A549 (cell line): ENCODE results near the gene NR4A1.

Experiments used
- CBX2 ChIP-seq: fragments of 200-600 bp; sonication (generic); IDR thresholded peaks from 2 replicates; pipeline ENCODE4 v1.6.1; 2016; ENCODE audit warnings: low read depth, mild to moderate bottlenecking, borderline replicate concordance
- EP300 ChIP-seq, 2 experiments: fragments of >200 bp; sonication (Bioruptor Twin); formaldehyde crosslinking; IDR thresholded peaks; 2 replicates in 1 of 2; 3 replicates in 1 of 2; pipeline ENCODE4 v1.6.1; 2016 to 2017
- JUNB ChIP-seq: fragments of >200 bp; sonication (Bioruptor Twin); formaldehyde crosslinking; IDR thresholded peaks from 2 replicates; pipeline ENCODE4 v1.6.1; 2016
- MAFK ChIP-seq: fragments of 450-650 bp; IDR thresholded peaks from 2 replicates; pipeline ENCODE4 v1.6.1; 2014; ENCODE audit not compliant: partially characterized antibody
- POLR2A ChIP-seq: IDR thresholded peaks from 2 replicates; pipeline ENCODE4 v1.6.1; 2012; ENCODE audit warnings: mild to moderate bottlenecking, low read length
- RAD21 ChIP-seq, 2 experiments: fragments of >200 bp in 1 of 2; sonication (Bioruptor Twin) in 1 of 2; formaldehyde crosslinking in 1 of 2; IDR thresholded peaks in 1 of 2; conservative IDR thresholded peaks in 1 of 2; 2 replicates in 1 of 2; 3 replicates in 1 of 2; pipeline ENCODE4 v1.6.1; 2012 to 2018; ENCODE audit warnings: inconsistent platforms in 1 of 2
- ZNF302 ChIP-seq: fragments of 250-450 bp; sonication (Bioruptor Pico); IDR thresholded peaks from 2 replicates; pipeline ENCODE4 v1.9.0; 2021; ENCODE audit warnings: inconsistent platforms, mild to moderate bottlenecking, moderate library complexity
- ZSCAN20 ChIP-seq: fragments of 250-450 bp; sonication (Bioruptor Pico); IDR thresholded peaks from 2 replicates; pipeline ENCODE4 v1.8.0; 2022; ENCODE audit warnings: mild to moderate bottlenecking, moderate library complexity
- TF ChIP-seq, protein P1 (sequence below): fragments of >200 bp; sonication (Bioruptor Twin); formaldehyde crosslinking; IDR thresholded peaks from 3 replicates; pipeline ENCODE4 v1.5.1; 2016
- TF ChIP-seq, protein P2 (sequence below): fragments of 450-650 bp; IDR thresholded peaks from 2 replicates; pipeline ENCODE4 v1.6.1; 2014; ENCODE audit warnings: antibody characterized with exemption
- TF ChIP-seq, protein P3 (sequence below): IDR thresholded peaks from 2 replicates; pipeline ENCODE4 v1.6.1; 2012; ENCODE audit warnings: low read depth, borderline replicate concordance
- TF ChIP-seq, protein P4 (sequence below): fragments of 150-350 bp; IDR thresholded peaks from 2 replicates; pipeline ENCODE4 v1.6.1; 2014; ENCODE audit warnings: low read depth, mild to moderate bottlenecking, low read length

DNA sequence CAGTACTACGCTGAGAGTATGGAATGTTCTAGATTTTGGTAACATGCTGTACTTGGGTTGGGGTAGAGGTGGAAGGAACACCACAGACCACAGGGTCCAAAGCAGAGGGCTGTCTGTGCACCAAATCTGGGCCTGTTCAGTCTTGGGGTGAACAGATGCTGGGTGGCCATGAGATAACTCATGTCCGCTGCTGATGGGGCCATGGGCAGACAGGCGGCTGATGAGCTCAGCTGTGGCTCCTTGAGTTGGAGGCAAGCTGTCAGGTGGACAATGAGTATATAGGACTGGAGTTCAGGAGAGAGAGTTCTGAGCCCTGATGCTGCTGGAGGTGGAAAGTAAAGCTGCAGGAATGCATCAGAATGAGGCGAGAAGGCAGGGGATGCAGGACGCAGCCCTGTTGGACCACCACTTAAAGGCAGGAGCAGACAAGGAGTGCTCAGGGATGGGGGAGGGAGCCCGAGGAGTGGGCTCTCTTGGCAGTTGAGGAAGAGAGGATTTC is 34.5 kb downstream of the NR4A1 start:
- TF ChIP-seq, protein P1, sequence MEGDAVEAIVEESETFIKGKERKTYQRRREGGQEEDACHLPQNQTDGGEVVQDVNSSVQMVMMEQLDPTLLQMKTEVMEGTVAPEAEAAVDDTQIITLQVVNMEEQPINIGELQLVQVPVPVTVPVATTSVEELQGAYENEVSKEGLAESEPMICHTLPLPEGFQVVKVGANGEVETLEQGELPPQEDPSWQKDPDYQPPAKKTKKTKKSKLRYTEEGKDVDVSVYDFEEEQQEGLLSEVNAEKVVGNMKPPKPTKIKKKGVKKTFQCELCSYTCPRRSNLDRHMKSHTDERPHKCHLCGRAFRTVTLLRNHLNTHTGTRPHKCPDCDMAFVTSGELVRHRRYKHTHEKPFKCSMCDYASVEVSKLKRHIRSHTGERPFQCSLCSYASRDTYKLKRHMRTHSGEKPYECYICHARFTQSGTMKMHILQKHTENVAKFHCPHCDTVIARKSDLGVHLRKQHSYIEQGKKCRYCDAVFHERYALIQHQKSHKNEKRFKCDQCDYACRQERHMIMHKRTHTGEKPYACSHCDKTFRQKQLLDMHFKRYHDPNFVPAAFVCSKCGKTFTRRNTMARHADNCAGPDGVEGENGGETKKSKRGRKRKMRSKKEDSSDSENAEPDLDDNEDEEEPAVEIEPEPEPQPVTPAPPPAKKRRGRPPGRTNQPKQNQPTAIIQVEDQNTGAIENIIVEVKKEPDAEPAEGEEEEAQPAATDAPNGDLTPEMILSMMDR: no peak
- TF ChIP-seq ZSCAN20 (CRISPR knock-in tag) (no peak), RAD21 (conservative IDR thresholded peaks at IDR 0.05 in 1 of 2, IDR thresholded peaks at IDR 0.05 in 1 of 2) (no peak), POLR2A (no peak), EP300 (IDR thresholded peaks at IDR 0.05) (no peak), ZNF302 (CRISPR knock-in tag) (no peak), JUNB (no peak), CBX2 (no peak), MAFK (no peak)
- TF ChIP-seq, protein P2, sequence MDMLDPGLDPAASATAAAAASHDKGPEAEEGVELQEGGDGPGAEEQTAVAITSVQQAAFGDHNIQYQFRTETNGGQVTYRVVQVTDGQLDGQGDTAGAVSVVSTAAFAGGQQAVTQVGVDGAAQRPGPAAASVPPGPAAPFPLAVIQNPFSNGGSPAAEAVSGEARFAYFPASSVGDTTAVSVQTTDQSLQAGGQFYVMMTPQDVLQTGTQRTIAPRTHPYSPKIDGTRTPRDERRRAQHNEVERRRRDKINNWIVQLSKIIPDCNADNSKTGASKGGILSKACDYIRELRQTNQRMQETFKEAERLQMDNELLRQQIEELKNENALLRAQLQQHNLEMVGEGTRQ: no peak
- TF ChIP-seq, protein P3, sequence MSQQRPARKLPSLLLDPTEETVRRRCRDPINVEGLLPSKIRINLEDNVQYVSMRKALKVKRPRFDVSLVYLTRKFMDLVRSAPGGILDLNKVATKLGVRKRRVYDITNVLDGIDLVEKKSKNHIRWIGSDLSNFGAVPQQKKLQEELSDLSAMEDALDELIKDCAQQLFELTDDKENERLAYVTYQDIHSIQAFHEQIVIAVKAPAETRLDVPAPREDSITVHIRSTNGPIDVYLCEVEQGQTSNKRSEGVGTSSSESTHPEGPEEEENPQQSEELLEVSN: no peak
- TF ChIP-seq, protein P4, sequence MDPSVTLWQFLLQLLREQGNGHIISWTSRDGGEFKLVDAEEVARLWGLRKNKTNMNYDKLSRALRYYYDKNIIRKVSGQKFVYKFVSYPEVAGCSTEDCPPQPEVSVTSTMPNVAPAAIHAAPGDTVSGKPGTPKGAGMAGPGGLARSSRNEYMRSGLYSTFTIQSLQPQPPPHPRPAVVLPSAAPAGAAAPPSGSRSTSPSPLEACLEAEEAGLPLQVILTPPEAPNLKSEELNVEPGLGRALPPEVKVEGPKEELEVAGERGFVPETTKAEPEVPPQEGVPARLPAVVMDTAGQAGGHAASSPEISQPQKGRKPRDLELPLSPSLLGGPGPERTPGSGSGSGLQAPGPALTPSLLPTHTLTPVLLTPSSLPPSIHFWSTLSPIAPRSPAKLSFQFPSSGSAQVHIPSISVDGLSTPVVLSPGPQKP: no peak
